Panc1 (cell line): ENCODE data around the gene RALGAPA1. TPM values are rescaled to one million over a fixed set of nuclear protein-coding genes. Genes with fewer than 3 reads are reported as not detected.

Experiments
- ATAC-seq: fragments of 200-7000 bp; cut with Tn5 transposase; 2 replicates; pipeline ENCODE4 v1.9.1; 2020; ENCODE audit warnings: mild to moderate bottlenecking, moderate library complexity
- BruUV-seq: library from RNA; stranded (reverse); fragments of 400-500 nt; replicated peaks from 2 replicates; lab custom pipeline; 2021; lab: Mats Ljungman, UMichigan
- CTCF ChIA-PET: fragments of 300-600 bp; sonication (Branson Sonifier 250); formaldehyde crosslinking; loops from one replicate; lab custom pipeline; 2022; ENCODE audit warnings: antibody characterized with exemption; lab: Charles Lee
- POLR2A ChIA-PET: fragments of 300-600 bp; sonication (Branson Sonifier 250); formaldehyde crosslinking; loops from one replicate; lab custom pipeline; 2022; ENCODE audit warnings: antibody characterized with exemption; lab: Charles Lee
- DNase-seq: peaks from one replicate; pipeline ENCODE4 v3.0.0-alpha.2; 2010; ENCODE audit warnings: low read depth, low spot score
- H3K27ac ChIP-seq: 2 replicates; pipeline ENCODE4 v1.5.1; 2011; ENCODE audit warnings: mild to moderate bottlenecking, low read length, inconsistent platforms
- H3K27me3 ChIP-seq: fragments of 200-500 bp; sonication (Bioruptor generic); 2 replicates; pipeline ENCODE4 v1.6.0; 2014; ENCODE audit warnings: low read length, inconsistent platforms; ENCODE audit not compliant: control insufficient read depth, insufficient read depth
- H3K36me3 ChIP-seq: fragments of 200-500 bp; sonication (Bioruptor generic); 2 replicates; pipeline ENCODE4 v1.5.1; 2014; ENCODE audit warnings: inconsistent platforms, mild to moderate bottlenecking, low read length, moderate library complexity; ENCODE audit not compliant: control insufficient read depth, insufficient read depth
- H3K4me1 ChIP-seq: 2 replicates; pipeline ENCODE4 v1.5.1; 2011; ENCODE audit warnings: inconsistent platforms, mild to moderate bottlenecking, low read length, moderate library complexity; ENCODE audit not compliant: control insufficient read depth, insufficient read depth
- H3K4me3 ChIP-seq, 2 experiments: 2 replicates each; pipeline ENCODE4 v1.5.1; 2011 to 2012; ENCODE audit warnings: low read depth in 2 of 2, low read length in 2 of 2, mild to moderate bottlenecking in 2 of 2, inconsistent platforms in 1 of 2, moderate library complexity in 1 of 2
- H3K9me3 ChIP-seq: fragments of 200-500 bp; sonication (Bioruptor generic); 2 replicates; pipeline ENCODE4 v1.5.1; 2014; ENCODE audit warnings: low read depth, mild to moderate bottlenecking, inconsistent platforms, low read length, moderate library complexity; ENCODE audit not compliant: control insufficient read depth, insufficient read depth
- CTCF ChIP-seq: fragments of 450-650 bp; IDR thresholded peaks from 2 replicates; pipeline ENCODE4 v1.5.1; 2017; ENCODE audit warnings: mild to moderate bottlenecking
- POLR2AphosphoS5 ChIP-seq: IDR thresholded peaks from 2 replicates; pipeline ENCODE4 v1.6.1; 2012; ENCODE audit warnings: mild to moderate bottlenecking, low read depth, low read length, moderate library complexity
- REST ChIP-seq, 2 experiments: IDR thresholded peaks; 2 replicates each; pipeline ENCODE4 v1.6.1; 2011 to 2012; ENCODE audit warnings: low read depth in 2 of 2, control low read depth in 1 of 2, low read length in 1 of 2, mild to moderate bottlenecking in 1 of 2, moderate library complexity in 1 of 2; ENCODE audit not compliant: insufficient read depth in 1 of 2
- SIN3A ChIP-seq: IDR thresholded peaks from 2 replicates; pipeline ENCODE4 v1.6.1; 2012; ENCODE audit warnings: low read depth, mild to moderate bottlenecking, low read length, moderate library complexity, borderline replicate concordance; ENCODE audit not compliant: insufficient read depth
- TCF7L2 ChIP-seq: IDR thresholded peaks from 2 replicates; pipeline ENCODE4 v1.6.1; 2011; ENCODE audit warnings: mild to moderate bottlenecking, low read depth, low read length, inconsistent platforms
- in situ Hi-C: cut with HindIII; loops from 2 replicates; pipeline ENCODE4 v1.10.0; 2016; ENCODE audit warnings: low sequenced_read_pairs, low pct_unique_long_range_greater_than_20kb
- intact Hi-C: fragments of 100-400 bp; cut with micrococcal nuclease; formaldehyde crosslinking; loops from one replicate; pipeline ENCODE4 v1.10.0; 2022; ENCODE audit not compliant: unreplicated experiment
- total RNA-seq: library from RNA; stranded (reverse); gene quantifications from one replicate; pipeline ENCODE4 v1.2.1, GENCODE V29; 2021; ENCODE audit not compliant: unreplicated experiment

RALGAPA1 gene
- total RNA-seq, 1 experiment from 2014 or later, result 31.5 TPM

DNA sequence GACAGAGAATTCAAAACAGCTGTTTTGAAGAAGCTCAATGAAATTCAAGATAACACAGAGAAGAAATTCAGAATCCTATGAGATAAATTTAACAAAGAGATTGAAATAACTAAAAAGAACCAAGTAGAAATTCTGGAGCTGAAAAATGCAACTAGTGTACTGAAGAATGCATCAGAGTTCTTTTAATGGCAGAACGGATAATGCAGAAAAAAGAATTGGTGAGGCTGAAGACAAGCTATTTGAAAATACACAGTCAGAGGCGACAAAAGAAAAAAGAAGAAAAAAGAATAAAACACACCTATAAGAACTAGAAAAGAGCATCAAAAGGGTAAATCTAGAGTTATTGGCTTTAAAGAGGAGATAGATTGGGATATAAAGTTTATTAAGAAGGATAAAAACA, 171.8 kb downstream of the RALGAPA1 start:
- BruUV-seq, result no TSS peak
- Histone ChIP-seq H3K36me3 (no peaks in the 10 kb centered on the region), H3K9me3 (no peaks in the 10 kb centered on the region), H3K4me1 (no peaks in the 10 kb centered on the region), H3K27ac (no peak overlapping the region), H3K27me3 (no peaks in the 10 kb centered on the region), H3K4me3 (no peak overlapping the region)
- intact Hi-C loops (no loop called here), in situ Hi-C loops (no loop called here)
- no peak for TF ChIP-seq TCF7L2
- TF ChIP-seq REST (IDR thresholded peaks at IDR 0.05; ENCODE audit: insufficient read depth in 1 of 2, low read depth in 2 of 2, low read length in 1 of 2), result no peak
- TF ChIP-seq CTCF, result no peak
- no peak for TF ChIP-seq SIN3A
- no peak for TF ChIP-seq POLR2AphosphoS5
- DNase-seq, result no peak
- ChIA-PET POLR2A (no interaction called here), CTCF (no interaction called here)
- no peak for ATAC-seq

- DNase-seq, result no peak
- no peak for ATAC-seq
- intact Hi-C loops (no loop called here), in situ Hi-C loops (no loop called here)
- no peak for TF ChIP-seq POLR2AphosphoS5
- no peak for TF ChIP-seq SIN3A
- ChIA-PET POLR2A (no interaction called here), CTCF (no interaction called here)
- Histone ChIP-seq H3K4me1 (no peaks in the 10 kb centered on the region), H3K27ac (no peak overlapping the region), H3K27me3 (no peaks in the 10 kb centered on the region), H3K36me3 (no peaks in the 10 kb centered on the region), H3K4me3 (no peak overlapping the region), H3K9me3 (no peaks in the 10 kb centered on the region)
- BruUV-seq, result no TSS peak
These were observed 176.4 kb downstream of the RALGAPA1 start for GRCh38 chr14:35632676-35633075.

DNA sequence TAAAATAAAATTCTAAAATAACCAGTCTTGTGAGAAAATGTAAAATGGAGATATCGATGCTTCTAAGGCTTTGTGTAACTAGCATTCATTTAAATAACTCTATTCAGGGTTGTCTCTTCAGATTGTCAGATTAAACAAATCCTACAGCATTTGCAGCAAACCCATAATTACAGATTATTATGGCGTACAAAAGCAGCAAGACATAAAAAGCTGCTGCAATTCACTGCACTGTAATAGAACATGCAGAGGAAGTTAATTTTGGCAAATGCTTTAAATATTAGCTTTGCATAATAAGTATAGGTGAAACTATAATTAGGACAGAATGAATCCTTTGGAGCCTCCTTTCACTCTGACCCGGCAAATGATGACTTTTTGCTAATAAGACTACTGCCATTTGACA, 176.8 kb downstream of the RALGAPA1 start:
- Histone ChIP-seq H3K27ac (no peak overlapping the region), H3K4me1 (no peaks in the 10 kb centered on the region), H3K27me3 (no peaks in the 10 kb centered on the region), H3K4me3 (no peak overlapping the region), H3K9me3 (no peaks in the 10 kb centered on the region), H3K36me3 (no peaks in the 10 kb centered on the region)
- in situ Hi-C loops (no loop called here), intact Hi-C loops (no loop called here)
- POLR2A ChIA-PET, result no interaction called here
- no TSS peak for BruUV-seq
- ATAC-seq (no peak), DNase-seq (no peak)
- no peak for TF ChIP-seq REST (IDR thresholded peaks at IDR 0.05; ENCODE audit: insufficient read depth in 1 of 2, low read depth in 2 of 2, low read length in 1 of 2)
- TF ChIP-seq TCF7L2, result no peak
- TF ChIP-seq POLR2AphosphoS5, result no peak
- TF ChIP-seq CTCF, result no peak
- CTCF ChIA-PET, result no interaction called here
